Subcutaneous abdominal adipose tissue (tissue), 5 donors: ENCODE results near the gene PDE3B.

Experiments
- H3K27ac ChIP-seq: one replicate; pipeline ENCODE4 v1.7.0; 2013; ENCODE audit warnings: low read depth, mild to moderate bottlenecking, inconsistent platforms, low read length, moderate library complexity
- H3K27me3 ChIP-seq, 5 donors: one replicate each; pipeline ENCODE4 v1.7.0; 2013; ENCODE audit warnings: low read length in 5 of 5, inconsistent platforms in 1 of 5; ENCODE audit not compliant: control insufficient read depth in 5 of 5, insufficient read depth in 4 of 5
- H3K36me3 ChIP-seq, 5 donors: one replicate each; pipeline ENCODE4 v1.7.0; 2013; ENCODE audit warnings: low read length in 5 of 5; ENCODE audit not compliant: control insufficient read depth in 5 of 5, insufficient read depth in 5 of 5
- H3K4me1 ChIP-seq, 5 donors: one replicate each; pipeline ENCODE4 v1.7.0; 2013; ENCODE audit warnings: low read length in 5 of 5, mild to moderate bottlenecking in 3 of 5, moderate library complexity in 1 of 5; ENCODE audit not compliant: control insufficient read depth in 5 of 5, insufficient read depth in 5 of 5
- H3K4me3 ChIP-seq, 5 donors: one replicate each; pipeline ENCODE4 v1.7.0; 2013; ENCODE audit warnings: low read length in 5 of 5, low read depth in 1 of 5
- H3K9ac ChIP-seq, 5 donors: one replicate each; pipeline ENCODE4 v1.7.0; 2013; ENCODE audit warnings: low read length in 5 of 5, mild to moderate bottlenecking in 4 of 5, moderate library complexity in 3 of 5
- H3K9me3 ChIP-seq, 5 donors: one replicate each; pipeline ENCODE4 v1.7.0; 2013; ENCODE audit warnings: low read length in 5 of 5; ENCODE audit not compliant: control insufficient read depth in 5 of 5
- donor health status: healthy.
- donor health status: healthy.
- donor health status: healthy.
- donor health status: healthy.
- donor health status: healthy.

The PDE3B gene

GRCh38 chr11:14813516-14813915 is 169.9 kb downstream of the PDE3B start:
- Histone ChIP-seq H3K27me3 (no peaks in the 10 kb centered on the region), H3K4me3 (no peak overlapping the region), H3K27ac (no peak overlapping the region), H3K36me3 (peaks cover 0 to 27% (median 15%) of the 10 kb centered on the region in 5 donors), H3K9me3 (no peaks in the 10 kb centered on the region), H3K4me1 (no peaks in the 10 kb centered on the region), H3K9ac (no peak overlapping the region)

- Histone ChIP-seq H3K36me3 (peaks cover 9 to 37% (median 20%) of the 10 kb centered on the region in 5 donors), H3K9me3 (no peaks in the 10 kb centered on the region), H3K4me1 (no peaks in the 10 kb centered on the region), H3K27me3 (no peaks in the 10 kb centered on the region), H3K4me3 (no peak overlapping the region), H3K9ac (no peak overlapping the region), H3K27ac (no peak overlapping the region)
Observed at GRCh38 chr11:14818779-14819178, 175.2 kb downstream of the PDE3B start.

- no peak overlapping the region for H3K27ac ChIP-seq
- no peaks in the 10 kb centered on the region for H3K27me3 ChIP-seq
- H3K36me3 ChIP-seq, result peaks cover 9 to 38% (median 23%) of the 10 kb centered on the region in 5 donors
- H3K9me3 ChIP-seq, result no peaks in the 10 kb centered on the region
- H3K4me3 ChIP-seq, result no peak overlapping the region
- no peak overlapping the region for H3K9ac ChIP-seq
- H3K4me1 ChIP-seq, result no peaks in the 10 kb centered on the region
Observed at GRCh38 chr11:14819596-14819995, 176.0 kb downstream of the PDE3B start.

GRCh38 chr11:14821031-14821430 is 177.4 kb downstream of the PDE3B start:
- H3K9me3 ChIP-seq, result no peaks in the 10 kb centered on the region
- H3K27me3 ChIP-seq, result no peaks in the 10 kb centered on the region
- H3K4me1 ChIP-seq, result no peaks in the 10 kb centered on the region
- H3K9ac ChIP-seq, result no peak overlapping the region
- H3K27ac ChIP-seq, result no peak overlapping the region
- no peak overlapping the region for H3K4me3 ChIP-seq
- peaks cover 9 to 32% (median 23%) of the 10 kb centered on the region in 5 donors for H3K36me3 ChIP-seq

- Histone ChIP-seq H3K9me3 (no peaks in the 10 kb centered on the region), H3K27ac (no peak overlapping the region), H3K4me3 (no peak overlapping the region), H3K36me3 (peaks cover 9 to 24% (median 21%) of the 10 kb centered on the region in 5 donors), H3K4me1 (no peaks in the 10 kb centered on the region), H3K9ac (no peak overlapping the region), H3K27me3 (no peaks in the 10 kb centered on the region)
Observed at GRCh38 chr11:14826600-14826999, 183.0 kb downstream of the PDE3B start.

- Histone ChIP-seq H3K9ac (no peak overlapping the region), H3K4me3 (no peak overlapping the region), H3K27me3 (no peaks in the 10 kb centered on the region), H3K27ac (no peak overlapping the region), H3K4me1 (no peaks in the 10 kb centered on the region), H3K36me3 (peaks cover 0 to 53% (median 24%) of the 10 kb centered on the region in 5 donors), H3K9me3 (no peaks in the 10 kb centered on the region)
Observed at GRCh38 chr11:14835496-14836492, 192.2 kb downstream of the PDE3B start.

GRCh38 chr11:14842002-14842401 is 198.4 kb downstream of the PDE3B start:
- no peaks in the 10 kb centered on the region for H3K27me3 ChIP-seq
- H3K4me1 ChIP-seq, result no peaks in the 10 kb centered on the region
- H3K9ac ChIP-seq, result no peak overlapping the region

GRCh38 chr11:14852571-14853177 is 209.1 kb downstream of the PDE3B start:
- Histone ChIP-seq H3K27me3 (no peaks in the 10 kb centered on the region), H3K4me3 (no peak overlapping the region), H3K4me1 (no peaks in the 10 kb centered on the region), H3K9me3 (no peaks in the 10 kb centered on the region), H3K9ac (no peak overlapping the region), H3K36me3 (peaks cover 0 to 10% (median 3%) of the 10 kb centered on the region in 5 donors), H3K27ac (no peak overlapping the region)

More at GRCh38 chr11:14842002-14842401, 198.4 kb downstream of the PDE3B start:
- H3K36me3 ChIP-seq, result peaks cover 2 to 39% (median 27%) of the 10 kb centered on the region in 5 donors
- H3K9me3 ChIP-seq, result no peaks in the 10 kb centered on the region
- H3K4me3 ChIP-seq, result no peak overlapping the region
- no peak overlapping the region for H3K27ac ChIP-seq

GRCh38 chr11:14854057-14854456 is 210.5 kb downstream of the PDE3B start:
- H3K4me3 ChIP-seq, result no peak overlapping the region
- H3K9ac ChIP-seq, result no peak overlapping the region
- no peaks in the 10 kb centered on the region for H3K27me3 ChIP-seq
- H3K9me3 ChIP-seq, result no peaks in the 10 kb centered on the region
- H3K27ac ChIP-seq, result no peak overlapping the region
- H3K36me3 ChIP-seq, result peaks cover 0 to 14% (median 3%) of the 10 kb centered on the region in 5 donors
- H3K4me1 ChIP-seq, result no peaks in the 10 kb centered on the region

GRCh38 chr11:14855890-14856289 is 212.3 kb downstream of the PDE3B start:
- no peaks in the 10 kb centered on the region for H3K4me1 ChIP-seq
- peaks cover 0 to 24% (median 6%) of the 10 kb centered on the region in 5 donors for H3K36me3 ChIP-seq
- no peak overlapping the region for H3K9ac ChIP-seq
- H3K27me3 ChIP-seq, result no peaks in the 10 kb centered on the region
- H3K4me3 ChIP-seq, result no peak overlapping the region
- H3K27ac ChIP-seq, result no peak overlapping the region
- no peaks in the 10 kb centered on the region for H3K9me3 ChIP-seq
